Activated naive CD4-positive, alpha-beta T cell treated with anti-CD3 and anti-CD28 coated beads, Interleukin-2, amount 10 ng/mL, durations not matched to agents 5 hours and 36 hours (primary cell): ENCODE results near the gene EDA2R. TPM values are rescaled to one million over a fixed set of nuclear protein-coding genes. Genes with fewer than 3 reads are reported as not detected.

Experiments used
- total RNA-seq, 2 experiments: library from RNA; stranded (reverse); gene quantifications; one replicate each; pipeline ENCODE4 v1.2.3, GENCODE V29; 2021

EDA2R gene, protein sequence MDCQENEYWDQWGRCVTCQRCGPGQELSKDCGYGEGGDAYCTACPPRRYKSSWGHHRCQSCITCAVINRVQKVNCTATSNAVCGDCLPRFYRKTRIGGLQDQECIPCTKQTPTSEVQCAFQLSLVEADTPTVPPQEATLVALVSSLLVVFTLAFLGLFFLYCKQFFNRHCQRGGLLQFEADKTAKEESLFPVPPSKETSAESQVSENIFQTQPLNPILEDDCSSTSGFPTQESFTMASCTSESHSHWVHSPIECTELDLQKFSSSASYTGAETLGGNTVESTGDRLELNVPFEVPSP
- total RNA-seq: 1 to 10 TPM; 2.3 to 2.7 TPM

DNA sequence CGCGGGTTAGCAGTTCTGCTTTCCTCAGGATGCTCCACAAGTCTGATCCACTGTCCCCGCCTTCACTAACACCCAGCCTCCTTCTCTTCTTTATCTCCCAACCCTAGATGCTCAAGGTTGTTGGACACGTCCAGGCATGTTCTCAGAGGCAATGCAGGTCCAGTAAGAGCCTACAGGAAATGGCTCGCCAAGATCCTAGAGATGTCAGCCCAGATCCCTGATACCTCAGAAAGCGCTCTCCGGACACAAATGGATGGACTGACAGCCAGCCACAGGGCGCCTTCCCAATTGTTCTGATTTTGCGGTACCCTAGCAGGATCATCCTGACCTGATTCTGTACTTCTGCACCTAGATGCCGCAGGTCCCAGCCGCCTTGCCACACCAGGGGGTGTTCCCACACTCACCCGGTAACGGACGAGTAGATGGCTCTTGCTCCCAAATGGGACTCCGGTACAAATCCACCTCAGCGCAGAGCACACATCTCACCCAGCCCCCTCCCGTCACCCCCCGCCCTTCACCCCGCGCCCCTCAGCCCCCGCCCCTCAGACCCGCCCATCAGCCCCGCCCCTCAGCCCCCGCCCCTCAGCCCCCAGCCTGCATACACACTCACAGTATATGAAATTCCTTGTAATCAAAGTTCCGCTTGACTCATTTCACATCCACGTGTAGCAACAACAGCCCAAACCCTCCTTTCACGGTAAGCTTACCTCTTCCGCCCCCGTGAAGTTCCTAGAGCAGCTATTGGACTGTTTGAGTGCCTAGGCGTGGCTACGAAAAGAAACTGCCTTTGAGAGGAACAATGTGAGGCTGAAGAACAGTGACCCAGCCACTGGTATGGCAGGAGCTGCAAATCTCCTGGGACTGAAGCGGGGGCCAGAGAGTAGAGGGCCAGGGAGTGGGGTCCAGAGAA lies at the start of gene EDA2R:
TSS of gene EDA2R (minus strand) at position 488 of the 910 bp plus-strand sequence. CDS start 23,058 bp downstream, outside the sequence.

